ENCODE results near the gene FBXW4. TPM values are rescaled to one million over a fixed set of nuclear protein-coding genes. Genes with fewer than 3 reads are reported as not detected.

The FBXW4 gene
- total RNA-seq, 1 experiment from 2014 or later, result 31.0 TPM

DNA sequence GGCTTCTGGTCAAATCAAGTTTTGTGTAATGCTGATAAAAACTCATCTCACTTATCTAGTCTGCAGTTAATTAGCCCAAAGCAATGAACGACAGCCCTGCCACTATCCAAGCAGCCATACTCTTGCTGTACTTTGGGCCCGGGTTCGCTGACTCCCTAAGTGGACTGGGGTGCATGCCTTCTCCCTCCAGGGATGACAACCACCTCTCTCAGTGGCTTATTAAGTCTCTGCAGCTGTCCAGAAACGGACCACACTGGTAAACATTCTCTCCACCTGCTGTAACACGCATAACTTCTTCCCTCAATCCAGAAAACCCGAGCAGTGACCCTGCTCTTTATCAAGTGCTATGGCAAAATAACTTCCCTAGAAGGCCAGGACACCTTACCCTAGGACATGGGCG is 3.9 kb downstream of the FBXW4 start:
- H3K27ac ChIP-seq (ENCODE audit: low read length), result no peak overlapping the region
- H3K9me2 ChIP-seq (replicated peaks; ENCODE audit: insufficient read depth, low read length), result no peaks in the 10 kb centered on the region
- H2AFZ ChIP-seq (ENCODE audit: low read length), result no peak overlapping the region
- no peaks in the 10 kb centered on the region for H4K20me1 ChIP-seq (ENCODE audit: insufficient read depth, low read depth, low read length)
- H3K9ac ChIP-seq (ENCODE audit: low read length), result no peak overlapping the region
- peaks cover 35% of the 10 kb centered on the region for H3K4me1 ChIP-seq (ENCODE audit: low read length)
- peaks cover 10% of the 10 kb centered on the region; the same call in 1 of the 2 replicates for H3K36me3 ChIP-seq (ENCODE audit: insufficient read depth, low read length)
- peaks cover 79% of the 10 kb centered on the region for H3K79me2 ChIP-seq (ENCODE audit: low read length)
- no peak for DNase-seq
- no peak overlapping the region for H3K4me3 ChIP-seq (ENCODE audit: low read length)
- H3K9me3 ChIP-seq (ENCODE audit: low read length), result no peaks in the 10 kb centered on the region
- no peak overlapping the region for H3K4me2 ChIP-seq (ENCODE audit: low read depth, low read length, poor library complexity, severe bottlenecking)
- H3K27me3 ChIP-seq (ENCODE audit: low read length), result no peaks in the 10 kb centered on the region

DNA sequence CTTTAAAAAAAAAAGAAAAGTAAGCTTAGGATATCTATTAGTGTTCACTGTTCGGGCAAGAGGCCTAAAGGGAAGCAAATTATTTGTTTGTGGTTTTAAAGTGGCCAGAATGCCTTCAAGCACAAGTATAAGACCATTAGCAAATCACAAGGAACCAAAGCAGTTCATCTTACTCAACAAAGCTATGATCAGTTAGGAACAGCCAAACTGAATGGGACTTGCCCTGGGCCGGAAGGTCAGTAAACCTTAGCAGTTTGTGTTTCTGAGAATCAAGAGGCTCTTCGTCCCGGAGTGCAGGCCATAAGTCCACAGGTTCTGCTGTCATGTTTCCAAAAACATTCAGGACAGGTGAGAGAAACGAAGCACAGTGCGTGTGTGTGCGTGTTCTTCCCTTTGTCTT is 4.5 kb downstream of the FBXW4 start:
- H3K9ac ChIP-seq (ENCODE audit: low read length), result no peak overlapping the region
- H2AFZ ChIP-seq (ENCODE audit: low read length), result no peak overlapping the region
- peaks cover 32% of the 10 kb centered on the region for H3K4me1 ChIP-seq (ENCODE audit: low read length)
- peaks cover 13% of the 10 kb centered on the region; the same call in 1 of the 2 replicates for H3K36me3 ChIP-seq (ENCODE audit: insufficient read depth, low read length)
- no peak overlapping the region for H3K27ac ChIP-seq (ENCODE audit: low read length)
- peaks cover 85% of the 10 kb centered on the region for H3K79me2 ChIP-seq (ENCODE audit: low read length)
- H3K9me2 ChIP-seq (replicated peaks; ENCODE audit: insufficient read depth, low read length), result no peaks in the 10 kb centered on the region
- no peak overlapping the region for H3K4me2 ChIP-seq (ENCODE audit: low read depth, low read length, poor library complexity, severe bottlenecking)
- H4K20me1 ChIP-seq (ENCODE audit: insufficient read depth, low read depth, low read length), result no peaks in the 10 kb centered on the region
- no peak for DNase-seq
- no peak overlapping the region for H3K4me3 ChIP-seq (ENCODE audit: low read length)
- H3K9me3 ChIP-seq (ENCODE audit: low read length), result no peaks in the 10 kb centered on the region
- H3K27me3 ChIP-seq (ENCODE audit: low read length), result no peaks in the 10 kb centered on the region

DNA sequence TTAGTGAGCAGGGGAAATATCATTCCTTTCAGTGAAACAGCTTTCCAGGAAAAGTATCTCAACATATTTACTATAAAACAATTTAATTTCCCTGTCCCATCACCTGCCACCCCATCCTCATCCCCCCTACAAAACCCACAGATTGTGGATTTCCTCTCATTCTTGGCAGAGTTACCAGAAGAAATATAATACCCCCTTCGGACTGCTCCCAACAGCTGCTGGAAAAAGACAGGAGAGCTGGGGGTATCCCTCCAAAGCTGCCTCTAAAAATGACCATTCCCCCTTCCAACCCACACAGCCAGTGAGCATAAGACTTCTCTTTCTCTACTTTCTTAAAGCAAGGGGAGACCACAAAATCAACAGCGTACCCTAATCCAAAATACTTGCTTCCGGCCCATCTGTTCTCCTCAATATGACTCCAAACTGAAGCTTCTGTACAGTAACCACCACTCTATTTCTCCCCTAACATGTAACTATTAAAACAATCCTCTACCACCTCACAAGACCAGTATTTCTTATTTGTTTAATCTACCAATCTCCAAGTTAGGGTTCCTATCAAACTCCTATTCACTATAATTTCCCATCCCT is 7.8 kb downstream of the FBXW4 start:
- Histone ChIP-seq H3K4me2 (ENCODE audit: low read depth, low read length, poor library complexity, severe bottlenecking) (no peak overlapping the region), H2AFZ (ENCODE audit: low read length) (no peak overlapping the region), H3K27me3 (ENCODE audit: low read length) (no peaks in the 10 kb centered on the region), H3K9me2 (replicated peaks; ENCODE audit: insufficient read depth, low read length) (no peaks in the 10 kb centered on the region), H3K27ac (ENCODE audit: low read length) (no peak overlapping the region), H3K79me2 (ENCODE audit: low read length) (peaks cover 93% of the 10 kb centered on the region), H3K9me3 (ENCODE audit: low read length) (no peaks in the 10 kb centered on the region), H3K36me3 (ENCODE audit: insufficient read depth, low read length) (peaks cover 13% of the 10 kb centered on the region; the same call in 1 of the 2 replicates), H3K4me3 (ENCODE audit: low read length) (no peak overlapping the region), H4K20me1 (ENCODE audit: insufficient read depth, low read depth, low read length) (no peaks in the 10 kb centered on the region), H3K9ac (ENCODE audit: low read length) (no peak overlapping the region), H3K4me1 (ENCODE audit: low read length) (peaks cover 21% of the 10 kb centered on the region)
- DNase-seq, result no peak

DNA sequence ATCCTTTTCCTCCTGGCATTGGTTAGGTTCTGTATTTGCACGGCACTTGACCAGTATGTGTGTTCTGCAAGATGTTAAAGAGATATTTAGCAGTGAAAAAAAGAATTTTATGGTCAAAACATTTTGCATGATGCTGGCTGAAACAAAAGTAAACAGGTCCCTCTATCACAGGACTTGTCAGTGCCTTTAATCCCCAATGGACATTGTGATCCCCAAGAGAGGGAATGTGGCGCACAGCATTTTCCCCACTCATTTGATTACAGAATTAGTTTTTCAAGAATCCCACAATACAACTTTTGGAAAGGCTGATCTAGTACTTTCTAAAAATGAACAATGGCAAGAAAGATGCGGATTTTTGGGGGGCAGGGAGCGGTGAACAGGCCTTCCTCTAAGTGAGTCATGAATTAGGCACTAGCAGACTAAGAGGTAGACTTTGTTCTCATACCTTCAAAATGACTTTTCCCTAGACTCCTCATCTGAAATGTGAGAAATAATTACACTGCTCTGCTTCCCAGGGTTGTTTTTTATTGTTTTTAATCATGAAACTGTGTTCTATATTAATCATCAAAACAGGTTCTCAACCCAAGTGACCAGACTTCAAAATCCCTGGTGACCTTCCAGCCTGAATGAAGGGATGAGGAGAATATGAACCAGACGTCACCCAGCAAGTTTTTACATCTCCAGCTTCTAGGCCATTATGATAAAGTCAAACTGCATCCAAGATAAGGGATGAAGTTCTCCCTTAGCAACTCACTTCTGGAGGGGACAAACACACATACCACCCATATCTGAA is 8.6 kb downstream of the FBXW4 start:
- peaks cover 14% of the 10 kb centered on the region for H3K4me1 ChIP-seq (ENCODE audit: low read length)
- H3K4me2 ChIP-seq (ENCODE audit: low read depth, low read length, poor library complexity, severe bottlenecking), result no peak overlapping the region
- peaks cover 91% of the 10 kb centered on the region for H3K79me2 ChIP-seq (ENCODE audit: low read length)
- no peaks in the 10 kb centered on the region for H3K9me2 ChIP-seq (replicated peaks; ENCODE audit: insufficient read depth, low read length)
- no peak overlapping the region for H3K4me3 ChIP-seq (ENCODE audit: low read length)
- peaks cover 13% of the 10 kb centered on the region; the same call in 1 of the 2 replicates for H3K36me3 ChIP-seq (ENCODE audit: insufficient read depth, low read length)
- H3K9me3 ChIP-seq (ENCODE audit: low read length), result no peaks in the 10 kb centered on the region
- H3K9ac ChIP-seq (ENCODE audit: low read length), result no peak overlapping the region
- no peak overlapping the region for H3K27ac ChIP-seq (ENCODE audit: low read length)
- no peaks in the 10 kb centered on the region for H4K20me1 ChIP-seq (ENCODE audit: insufficient read depth, low read depth, low read length)
- no peak for DNase-seq
- no peak overlapping the region for H2AFZ ChIP-seq (ENCODE audit: low read length)
- no peaks in the 10 kb centered on the region for H3K27me3 ChIP-seq (ENCODE audit: low read length)

DNA sequence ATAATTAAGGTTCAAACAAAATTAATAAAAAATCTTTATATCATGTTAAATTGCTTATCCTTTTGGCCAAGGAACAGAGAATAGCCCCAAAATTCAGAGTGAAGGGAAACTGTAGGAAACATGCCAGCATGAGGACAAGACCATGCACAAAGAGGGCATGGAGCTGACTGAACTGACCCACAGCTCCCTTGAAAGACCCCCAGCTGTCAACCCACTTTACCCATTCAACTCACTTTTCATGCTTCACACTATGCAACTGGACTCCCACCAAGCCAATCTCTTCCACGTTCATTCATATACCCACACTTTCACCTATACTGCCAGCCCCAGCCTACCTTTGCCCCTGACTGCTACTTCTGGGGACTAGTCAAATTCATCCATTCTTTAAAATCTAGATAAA is 10.2 kb downstream of the FBXW4 start:
- Histone ChIP-seq H3K4me1 (ENCODE audit: low read length) (peaks cover 4% of the 10 kb centered on the region), H3K4me2 (ENCODE audit: low read depth, low read length, poor library complexity, severe bottlenecking) (no peak overlapping the region), H4K20me1 (ENCODE audit: insufficient read depth, low read depth, low read length) (no peaks in the 10 kb centered on the region), H3K4me3 (ENCODE audit: low read length) (no peak overlapping the region), H3K9ac (ENCODE audit: low read length) (no peak overlapping the region), H3K36me3 (ENCODE audit: insufficient read depth, low read length) (peaks cover 11% of the 10 kb centered on the region), H3K27me3 (ENCODE audit: low read length) (no peaks in the 10 kb centered on the region), H3K9me3 (ENCODE audit: low read length) (no peaks in the 10 kb centered on the region), H3K79me2 (ENCODE audit: low read length) (peaks cover 88% of the 10 kb centered on the region), H3K9me2 (replicated peaks; ENCODE audit: insufficient read depth, low read length) (no peaks in the 10 kb centered on the region), H3K27ac (ENCODE audit: low read length) (no peak overlapping the region), H2AFZ (ENCODE audit: low read length) (no peak overlapping the region)
- no peak for DNase-seq

DNA sequence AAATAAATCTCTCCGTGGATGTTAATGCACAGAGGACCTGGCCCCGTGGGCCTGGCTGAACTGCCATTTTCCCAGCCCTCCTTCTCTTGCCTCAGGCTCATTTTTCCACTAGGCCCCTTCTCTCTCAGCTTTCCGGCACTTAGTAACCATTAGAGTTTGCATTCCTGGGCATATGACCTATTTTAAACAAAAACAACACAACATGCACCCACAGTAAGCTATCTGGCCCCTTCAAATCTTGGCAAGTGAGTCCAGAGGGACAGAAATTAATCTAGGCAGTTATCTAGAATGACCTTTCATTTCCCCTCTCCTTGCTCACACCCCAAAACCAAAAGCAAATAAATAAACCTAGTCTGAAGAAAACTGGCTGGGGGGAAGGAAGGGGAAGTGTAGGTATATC is 11.7 kb downstream of the FBXW4 start:
- Histone ChIP-seq H3K36me3 (ENCODE audit: insufficient read depth, low read length) (peaks cover 7% of the 10 kb centered on the region), H4K20me1 (ENCODE audit: insufficient read depth, low read depth, low read length) (no peaks in the 10 kb centered on the region), H3K27me3 (ENCODE audit: low read length) (no peaks in the 10 kb centered on the region), H3K27ac (ENCODE audit: low read length) (no peak overlapping the region), H3K4me2 (ENCODE audit: low read depth, low read length, poor library complexity, severe bottlenecking) (no peak overlapping the region), H3K4me3 (ENCODE audit: low read length) (no peak overlapping the region), H2AFZ (ENCODE audit: low read length) (no peak overlapping the region), H3K4me1 (ENCODE audit: low read length) (peaks cover 4% of the 10 kb centered on the region), H3K9me3 (ENCODE audit: low read length) (no peaks in the 10 kb centered on the region), H3K9ac (ENCODE audit: low read length) (no peak overlapping the region), H3K79me2 (ENCODE audit: low read length) (peaks cover 83% of the 10 kb centered on the region), H3K9me2 (replicated peaks; ENCODE audit: insufficient read depth, low read length) (no peaks in the 10 kb centered on the region)
- DNase-seq, result no peak

DNA sequence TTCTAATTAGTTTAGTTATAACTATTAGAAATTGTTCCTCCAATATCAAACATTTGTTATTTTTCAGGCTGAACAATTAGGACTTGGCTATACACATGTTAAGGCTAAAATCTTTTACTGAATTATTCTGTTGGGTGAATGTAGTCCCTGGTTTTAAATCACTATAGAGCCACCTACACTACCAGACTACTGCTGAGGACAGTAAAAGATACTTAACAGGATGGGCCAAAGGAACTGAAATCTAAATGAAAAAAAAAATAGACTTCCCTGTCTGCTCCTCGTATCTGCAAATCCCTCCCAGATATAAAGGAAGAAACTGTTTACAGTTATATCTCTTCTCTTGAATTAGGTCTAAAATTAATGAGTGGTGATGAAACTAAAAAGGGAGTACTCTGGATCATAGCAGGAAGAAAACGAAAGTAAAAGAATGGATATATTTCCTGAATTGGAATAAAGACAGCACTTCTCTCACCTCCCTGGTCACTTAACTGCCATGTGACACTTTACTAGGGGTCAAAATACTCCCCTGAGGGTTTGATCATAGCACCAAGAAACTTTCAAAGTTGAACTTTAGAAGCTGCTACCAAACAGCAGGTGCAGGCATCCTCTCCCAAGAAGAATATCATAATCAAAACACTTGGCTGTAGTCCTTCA is 12.7 kb downstream of the FBXW4 start:
- H3K4me2 ChIP-seq (ENCODE audit: low read depth, low read length, poor library complexity, severe bottlenecking), result no peak overlapping the region
- DNase-seq, result no peak
- H3K4me1 ChIP-seq (ENCODE audit: low read length), result peaks cover 4% of the 10 kb centered on the region
- no peak overlapping the region for H3K4me3 ChIP-seq (ENCODE audit: low read length)
- H3K27ac ChIP-seq (ENCODE audit: low read length), result no peak overlapping the region
- no peaks in the 10 kb centered on the region for H3K9me3 ChIP-seq (ENCODE audit: low read length)
- H3K9me2 ChIP-seq (replicated peaks; ENCODE audit: insufficient read depth, low read length), result no peaks in the 10 kb centered on the region
- no peaks in the 10 kb centered on the region for H4K20me1 ChIP-seq (ENCODE audit: insufficient read depth, low read depth, low read length)
- H3K9ac ChIP-seq (ENCODE audit: low read length), result no peak overlapping the region
- no peaks in the 10 kb centered on the region for H3K27me3 ChIP-seq (ENCODE audit: low read length)
- no peak overlapping the region for H2AFZ ChIP-seq (ENCODE audit: low read length)
- H3K79me2 ChIP-seq (ENCODE audit: low read length), result peaks cover 80% of the 10 kb centered on the region
- peaks cover 12% of the 10 kb centered on the region for H3K36me3 ChIP-seq (ENCODE audit: insufficient read depth, low read length)

DNA sequence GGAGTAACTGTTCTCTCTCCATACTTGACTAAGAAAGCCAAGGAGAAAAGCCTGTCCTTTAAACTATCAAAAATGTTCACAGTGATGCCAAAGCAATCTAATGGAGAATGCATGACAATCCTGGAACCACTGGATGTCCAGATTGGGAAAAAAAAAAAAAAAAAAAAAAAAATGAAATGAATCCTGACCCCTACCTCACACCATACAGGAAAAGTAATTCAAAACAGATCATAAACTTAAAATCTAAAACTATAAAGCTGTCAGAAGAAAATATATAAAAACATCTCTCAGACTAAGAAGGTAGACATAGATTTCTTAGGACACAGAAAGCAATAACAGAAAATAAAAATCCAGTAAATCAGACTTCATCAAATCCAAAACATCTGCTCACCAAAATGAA is 18.4 kb downstream of the FBXW4 start:
- Histone ChIP-seq H3K9ac (ENCODE audit: low read length) (no peak overlapping the region), H3K9me2 (replicated peaks; ENCODE audit: insufficient read depth, low read length) (no peaks in the 10 kb centered on the region), H4K20me1 (ENCODE audit: insufficient read depth, low read depth, low read length) (no peaks in the 10 kb centered on the region), H3K4me2 (ENCODE audit: low read depth, low read length, poor library complexity, severe bottlenecking) (no peak overlapping the region), H3K4me1 (ENCODE audit: low read length) (peaks cover 15% of the 10 kb centered on the region), H3K79me2 (ENCODE audit: low read length) (peaks cover 37% of the 10 kb centered on the region), H3K4me3 (ENCODE audit: low read length) (no peak overlapping the region), H2AFZ (ENCODE audit: low read length) (no peak overlapping the region), H3K27me3 (ENCODE audit: low read length) (no peaks in the 10 kb centered on the region), H3K9me3 (ENCODE audit: low read length) (no peaks in the 10 kb centered on the region), H3K27ac (ENCODE audit: low read length) (no peak overlapping the region), H3K36me3 (ENCODE audit: insufficient read depth, low read length) (peaks cover 16% of the 10 kb centered on the region)
- DNase-seq, result no peak
